GM21786 (cell line): ENCODE results near the gene OR1F1.
"Not testable (repeated sequence)": the region's sequence is repeated elsewhere in the genome, so short reads cannot be mapped to it uniquely, and the experiment has no call there.

Experiments
- ATAC-seq: cut with Tn5 transposase; IDR thresholded peaks from one replicate; pipeline ENCODE4 v1.9.1; 2021; ENCODE audit not compliant: unreplicated experiment

OR1F1 gene

GRCh38 chr16:3187798-3188674, at the start of gene OR1F1:
TSS of gene OR1F1 (plus strand) at chr16:3188204.
- ATAC-seq = no peak

DNA sequence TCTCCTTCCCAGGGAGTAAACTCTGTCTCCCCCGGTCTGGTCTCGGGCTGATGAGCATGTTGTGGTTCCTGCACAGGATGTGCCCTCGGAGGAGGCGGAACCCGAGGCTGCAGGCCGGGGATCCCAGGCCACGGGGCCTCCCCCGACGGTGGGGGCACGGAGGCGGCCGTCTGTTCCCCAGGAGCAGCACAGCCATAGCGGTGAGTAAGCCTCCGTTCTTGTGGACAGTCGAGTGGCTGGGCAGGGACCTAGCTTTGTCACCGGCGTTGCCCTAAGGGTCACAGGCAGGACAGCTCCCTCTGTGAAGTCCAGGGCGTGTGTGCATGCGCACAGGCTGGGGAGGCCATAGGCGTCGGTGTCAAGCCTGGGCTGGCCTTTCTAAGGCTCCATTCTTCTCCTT, 49.7 kb upstream of the OR1F1 start:
- no peak for ATAC-seq

- no peak for ATAC-seq
Observed at GRCh38 chr16:3138823-3139426, 49.1 kb upstream of the OR1F1 start.

- not testable (repeated sequence) for ATAC-seq
Observed at GRCh38 chr16:3139561-3139960, 48.4 kb upstream of the OR1F1 start.

- no peak for ATAC-seq
Observed at GRCh38 chr16:3140603-3141427, 47.2 kb upstream of the OR1F1 start.

- ATAC-seq = no peak
Observed at GRCh38 chr16:3141781-3142311, 46.2 kb upstream of the OR1F1 start.

DNA sequence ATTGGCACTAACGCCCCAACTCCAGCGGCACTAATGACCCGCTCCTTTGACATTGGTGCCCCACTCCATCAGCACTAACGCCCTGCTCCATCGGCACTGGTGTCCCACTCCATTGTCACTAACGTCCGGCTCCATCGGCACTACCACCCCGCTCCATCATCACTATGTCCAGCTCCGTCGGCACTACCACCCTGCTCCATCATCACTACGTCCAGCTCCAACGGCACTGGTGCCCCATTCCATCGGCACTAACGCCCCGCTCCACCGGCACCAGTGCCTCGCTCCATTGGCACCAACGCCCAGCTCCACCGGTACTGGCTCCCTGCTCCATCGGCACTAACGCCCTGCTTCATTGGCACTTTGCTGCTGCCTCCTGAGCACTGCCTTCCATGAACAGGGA, 45.7 kb upstream of the OR1F1 start:
- no peak for ATAC-seq

DNA sequence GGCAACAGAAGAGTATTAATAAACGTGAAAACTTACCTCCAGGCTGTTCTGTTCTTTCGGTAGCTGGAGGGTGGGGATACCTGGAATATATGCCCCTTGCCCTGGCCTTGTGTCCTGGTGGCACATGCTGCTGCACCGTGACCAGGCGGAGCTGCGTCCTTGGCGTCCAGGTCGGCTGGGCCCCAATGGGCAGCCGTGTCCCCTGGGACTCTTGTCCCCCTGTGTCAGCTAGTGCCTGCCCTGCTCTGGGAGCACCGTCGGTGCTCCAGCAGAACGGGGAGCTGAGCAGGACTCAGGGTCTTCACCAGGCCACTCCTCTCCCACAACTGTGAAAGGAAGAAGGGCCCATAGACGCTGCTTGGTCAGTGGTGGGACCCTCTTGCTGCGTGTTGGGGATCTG, 45.2 kb upstream of the OR1F1 start:
- ATAC-seq = no peak

GRCh38 chr16:3143189-3143588, 44.8 kb upstream of the OR1F1 start:
- ATAC-seq = no peak

DNA sequence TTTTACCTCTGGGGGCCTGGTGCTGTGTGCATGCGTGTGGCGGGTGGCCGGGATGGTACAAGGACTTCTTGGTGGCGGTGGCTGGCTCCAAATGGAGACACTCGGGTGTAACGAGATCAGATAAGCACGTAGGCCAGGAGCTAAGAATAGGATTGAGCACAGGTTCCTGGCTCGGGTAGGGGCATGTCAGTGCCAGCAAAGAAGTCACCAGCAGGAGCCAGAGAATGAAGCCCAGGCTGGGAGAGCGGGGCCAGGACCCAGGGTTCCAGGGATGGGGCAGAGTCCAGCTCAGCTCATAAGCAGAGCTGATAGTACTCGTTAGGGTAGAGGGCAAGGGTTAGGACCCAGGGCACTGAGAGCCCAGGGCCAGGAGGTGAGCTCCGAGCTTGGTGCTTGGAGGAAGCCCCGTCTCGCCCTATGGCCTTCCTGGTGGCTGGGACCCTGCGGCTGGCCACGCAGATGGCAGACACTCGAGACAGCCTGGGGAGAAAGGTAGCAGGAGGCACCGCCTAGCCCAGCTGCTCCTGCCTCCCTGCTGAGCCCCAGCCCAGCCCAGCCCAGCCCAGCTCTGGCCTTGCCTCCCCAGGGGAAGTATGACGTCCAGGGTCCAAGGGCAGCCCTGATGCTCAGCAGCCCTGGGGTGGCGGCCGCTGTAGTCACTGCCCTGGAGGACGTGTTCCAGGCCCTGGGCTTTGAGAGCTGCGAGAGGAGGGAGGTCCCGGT, 44.2 kb upstream of the OR1F1 start:
- ATAC-seq = no peak

DNA sequence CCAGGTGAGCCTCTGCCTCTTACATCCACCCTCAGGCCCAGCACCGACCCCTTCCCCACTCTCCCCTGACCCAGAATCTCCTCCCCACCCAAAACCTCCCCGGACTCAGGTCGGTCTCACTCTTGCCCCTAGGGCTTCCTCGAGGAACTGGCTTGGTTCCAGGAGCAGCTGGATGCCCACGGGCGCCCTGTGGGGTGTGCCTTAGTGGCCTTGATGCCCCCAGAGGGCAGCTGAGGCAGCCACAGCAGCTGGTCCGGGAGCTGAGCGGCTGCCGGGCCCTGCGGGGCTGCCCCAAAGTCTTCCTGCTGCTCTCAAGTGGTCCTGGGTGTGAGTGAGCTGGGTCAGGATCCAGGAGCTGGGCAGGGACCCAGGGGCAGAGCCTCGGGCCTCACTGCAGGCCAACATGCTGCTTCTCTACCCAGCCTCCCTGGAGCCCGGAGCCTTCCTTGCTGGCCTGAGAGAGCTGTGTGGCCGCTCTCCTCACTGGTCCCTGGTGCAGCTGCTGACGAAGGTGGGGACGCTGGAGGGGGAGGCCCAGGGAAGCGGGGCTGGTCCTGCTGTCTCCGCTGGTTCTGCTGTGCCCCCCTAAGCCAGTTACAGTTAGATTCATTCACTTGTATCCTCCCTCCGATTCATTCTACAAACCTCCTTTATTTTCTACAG, 43.6 kb upstream of the OR1F1 start:
- ATAC-seq = no peak

GRCh38 chr16:3145151-3145550, 42.9 kb upstream of the OR1F1 start:
- ATAC-seq = no peak

GRCh38 chr16:3145660-3146059, 42.3 kb upstream of the OR1F1 start:
- ATAC-seq = no peak

GRCh38 chr16:3147046-3147756, 40.8 kb upstream of the OR1F1 start:
- no peak for ATAC-seq

DNA sequence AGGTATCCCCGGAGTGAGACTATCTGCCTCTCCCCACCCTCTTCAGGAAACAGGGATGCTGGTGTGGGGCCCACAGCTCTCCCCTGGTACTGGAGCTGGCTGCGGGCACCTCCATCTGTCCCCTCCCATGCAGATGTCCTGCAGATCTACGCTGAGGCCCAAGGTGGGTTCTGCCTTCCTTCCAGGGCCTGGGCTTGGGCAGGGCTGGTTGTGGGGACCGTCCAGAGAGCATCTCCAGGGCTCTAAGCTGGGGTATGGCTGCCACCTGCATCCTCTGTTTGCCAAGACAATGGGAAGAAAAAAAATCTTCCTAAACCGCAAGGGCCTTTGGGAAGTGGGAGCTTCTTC, 40.3 kb upstream of the OR1F1 start:
- no peak for ATAC-seq

DNA sequence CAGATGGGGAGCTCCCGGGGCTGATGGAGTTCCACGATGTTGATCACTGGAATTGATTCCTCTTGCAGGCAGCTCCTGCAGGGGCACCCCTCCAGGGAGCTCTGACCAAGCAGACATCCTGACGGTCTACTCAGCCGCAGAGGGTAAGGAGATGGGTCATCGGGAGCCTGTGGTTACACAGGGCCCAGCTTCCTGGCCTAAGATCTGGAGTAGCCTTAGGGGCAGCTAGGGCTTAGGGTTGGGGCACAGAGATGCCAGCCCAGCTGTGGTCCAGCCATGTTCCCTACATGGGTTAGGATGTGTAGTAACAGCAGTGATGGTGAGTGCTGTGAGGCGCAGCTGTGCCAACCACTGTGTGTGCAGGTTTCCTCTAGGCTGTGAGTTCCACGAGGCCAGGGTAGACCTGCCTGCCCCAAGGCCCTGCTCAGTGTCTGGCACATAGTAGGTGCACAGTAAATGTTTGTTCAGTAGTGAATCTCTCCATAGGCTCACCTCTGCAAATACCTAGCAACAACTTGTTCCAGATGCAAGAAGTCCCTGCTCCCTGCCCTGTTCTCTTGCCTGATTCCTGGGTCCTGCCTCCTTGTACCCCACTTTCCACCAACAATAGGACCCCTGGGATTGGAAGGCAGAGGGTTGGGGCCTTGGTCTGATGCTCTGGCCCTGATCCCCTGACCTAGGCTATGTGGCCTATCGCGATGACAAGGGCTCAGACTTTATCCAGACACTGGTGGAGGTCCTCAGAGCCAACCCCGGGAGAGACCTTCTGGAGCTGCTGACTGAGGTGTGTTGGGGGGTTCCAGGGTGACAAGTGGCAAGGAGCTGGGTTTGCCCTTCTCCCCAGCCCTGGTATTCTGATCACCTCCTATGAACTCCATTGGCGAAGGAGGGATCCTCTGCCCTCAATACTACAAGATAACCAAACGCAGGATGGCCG, 39.5 kb upstream of the OR1F1 start:
- ATAC-seq = no peak

GRCh38 chr16:3149193-3149530, 38.8 kb upstream of the OR1F1 start:
- no peak for ATAC-seq

- ATAC-seq = no peak
Observed at GRCh38 chr16:3149630-3150345, 38.2 kb upstream of the OR1F1 start.
